ENCODE data around the gene ZDHHC18. TPM values are rescaled to one million over a fixed set of nuclear protein-coding genes. Genes with fewer than 3 reads are reported as not detected.
A peak's percentile ranks its signal among the peaks of the same experiment; 100 is the strongest.

ZDHHC18 gene
- 1 to 10 TPM; 7.3 to 8.8 (median 7.8) TPM for polyA plus RNA-seq

GRCh38 chr1:26826261-26827105 is at the start of gene ZDHHC18:
TSS of gene ZDHHC18 (plus strand) at chr1:26826688. CDS start at chr1:26826805, 117 bp downstream.
- peak; percentile 78 to 82 (median 79) for DNase-seq
- Mint-ChIP-seq H3K27ac (peak within 1 kb of the TSS; percentile 83 to 100 (median 97)), H3K9me3 (no peaks in the 10 kb centered on the region), H3K4me1 (peaks cover 51 to 59% of the 10 kb centered on the region in 2 donors), H3K36me3 (peaks cover 0 to 3% (median 3%) of the 10 kb centered on the region in 3 donors), H3K27me3 (ENCODE audit: low read depth in 3 of 3) (peaks cover 0 to 5% (median 3%) of the 10 kb centered on the region in 3 donors), H3K4me3 (peak within 1 kb of the TSS; percentile 90 to 96 (median 93))

DNA sequence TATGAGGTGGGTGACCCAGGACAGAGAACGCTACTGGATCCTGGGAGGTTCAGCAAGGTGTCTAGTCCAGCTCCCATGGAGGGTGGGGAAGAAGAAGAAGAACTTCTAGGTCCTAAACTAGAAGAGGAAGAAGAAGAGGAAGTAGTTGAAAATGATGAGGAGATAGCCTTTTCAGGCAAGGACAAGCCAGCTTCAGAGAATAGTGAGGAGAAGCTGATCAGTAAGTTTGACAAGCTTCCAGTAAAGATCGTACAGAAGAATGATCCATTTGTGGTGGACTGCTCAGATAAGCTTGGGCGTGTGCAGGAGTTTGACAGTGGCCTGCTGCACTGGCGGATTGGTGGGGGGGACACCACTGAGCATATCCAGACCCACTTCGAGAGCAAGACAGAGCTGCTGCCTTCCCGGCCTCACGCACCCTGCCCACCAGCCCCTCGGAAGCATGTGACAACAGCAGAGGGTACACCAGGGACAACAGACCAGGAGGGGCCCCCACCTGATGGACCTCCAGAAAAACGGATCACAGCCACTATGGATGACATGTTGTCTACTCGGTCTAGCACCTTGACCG is 47.3 kb upstream of the ZDHHC18 start:
- Mint-ChIP-seq H3K36me3 (peaks cover 28 to 62% (median 47%) of the 10 kb centered on the region in 3 donors), H3K4me3 (no peak overlapping the region), H3K27ac (peak overlapping the region; percentile 42 to 84 (median 67)), H3K9me3 (no peaks in the 10 kb centered on the region), H3K27me3 (ENCODE audit: low read depth in 3 of 3) (peaks cover 1 to 13% (median 2%) of the 10 kb centered on the region in 3 donors), H3K4me1 (peaks cover 47 to 55% of the 10 kb centered on the region in 2 donors)
- no peak for DNase-seq

GRCh38 chr1:26780344-26780957 is 46.0 kb upstream of the ZDHHC18 start:
- peaks cover 23 to 49% (median 41%) of the 10 kb centered on the region in 3 donors for H3K36me3 Mint-ChIP-seq
- H3K9me3 Mint-ChIP-seq: no peaks in the 10 kb centered on the region
- H3K27ac Mint-ChIP-seq: peak overlapping the region in 4 of 6 donors; percentile 10 to 72 (median 62)
- no peak overlapping the region for H3K4me3 Mint-ChIP-seq
- DNase-seq: no peak
- peaks cover 1 to 12% (median 5%) of the 10 kb centered on the region in 3 donors for H3K27me3 Mint-ChIP-seq (ENCODE audit: low read depth in 3 of 3)
- peaks cover 60 to 68% of the 10 kb centered on the region in 2 donors for H3K4me1 Mint-ChIP-seq

DNA sequence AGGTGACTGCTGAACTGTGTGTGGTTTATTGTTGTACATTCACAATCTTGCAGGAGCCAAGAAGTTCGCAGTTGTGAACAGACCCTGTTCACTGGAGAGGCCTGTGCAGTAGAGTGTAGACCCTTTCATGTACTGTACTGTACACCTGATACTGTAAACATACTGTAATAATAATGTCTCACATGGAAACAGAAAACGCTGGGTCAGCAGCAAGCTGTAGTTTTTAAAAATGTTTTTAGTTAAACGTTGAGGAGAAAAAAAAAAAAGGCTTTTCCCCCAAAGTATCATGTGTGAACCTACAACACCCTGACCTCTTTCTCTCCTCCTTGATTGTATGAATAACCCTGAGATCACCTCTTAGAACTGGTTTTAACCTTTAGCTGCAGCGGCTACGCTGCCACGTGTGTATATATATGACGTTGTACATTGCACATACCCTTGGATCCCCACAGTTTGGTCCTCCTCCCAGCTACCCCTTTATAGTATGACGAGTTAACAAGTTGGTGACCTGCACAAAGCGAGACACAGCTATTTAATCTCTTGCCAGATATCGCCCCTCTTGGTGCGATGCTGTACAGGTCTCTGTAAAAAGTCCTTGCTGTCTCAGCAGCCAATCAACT is 45.2 kb upstream of the ZDHHC18 start:
- peaks cover 67 to 76% of the 10 kb centered on the region in 2 donors for H3K4me1 Mint-ChIP-seq
- peaks cover 1 to 17% (median 5%) of the 10 kb centered on the region in 3 donors for H3K27me3 Mint-ChIP-seq (ENCODE audit: low read depth in 3 of 3)
- H3K27ac Mint-ChIP-seq: peak overlapping the region; percentile 73 to 89 (median 82)
- peak; percentile 35 to 51 (median 36) for DNase-seq
- peaks cover 22 to 43% (median 36%) of the 10 kb centered on the region in 3 donors for H3K36me3 Mint-ChIP-seq
- no peaks in the 10 kb centered on the region for H3K9me3 Mint-ChIP-seq
- peak overlapping the region in 4 of 5 donors; percentile 0 to 61 (median 32) for H3K4me3 Mint-ChIP-seq

- no peak for DNase-seq
- peaks cover 79 to 90% of the 10 kb centered on the region in 2 donors for H3K4me1 Mint-ChIP-seq
- H3K4me3 Mint-ChIP-seq: no peak overlapping the region
- H3K36me3 Mint-ChIP-seq: peaks cover 17 to 38% (median 31%) of the 10 kb centered on the region in 3 donors
- H3K9me3 Mint-ChIP-seq: no peaks in the 10 kb centered on the region
- H3K27me3 Mint-ChIP-seq (ENCODE audit: low read depth in 3 of 3): peaks cover 10 to 30% (median 13%) of the 10 kb centered on the region in 3 donors
- peak overlapping the region; percentile 57 to 82 (median 78) for H3K27ac Mint-ChIP-seq
Measured at GRCh38 chr1:26782521-26783212, 43.8 kb upstream of the ZDHHC18 start.

- Mint-ChIP-seq H3K4me1 (peaks cover 79 to 88% of the 10 kb centered on the region in 2 donors), H3K27me3 (ENCODE audit: low read depth in 3 of 3) (peaks cover 10 to 33% (median 15%) of the 10 kb centered on the region in 3 donors), H3K36me3 (peaks cover 11 to 31% (median 24%) of the 10 kb centered on the region in 3 donors), H3K27ac (peak overlapping the region; percentile 52 to 100 (median 78)), H3K4me3 (no peak overlapping the region), H3K9me3 (no peaks in the 10 kb centered on the region)
- DNase-seq: no peak
Measured at GRCh38 chr1:26783646-26784022, 42.9 kb upstream of the ZDHHC18 start.

DNA sequence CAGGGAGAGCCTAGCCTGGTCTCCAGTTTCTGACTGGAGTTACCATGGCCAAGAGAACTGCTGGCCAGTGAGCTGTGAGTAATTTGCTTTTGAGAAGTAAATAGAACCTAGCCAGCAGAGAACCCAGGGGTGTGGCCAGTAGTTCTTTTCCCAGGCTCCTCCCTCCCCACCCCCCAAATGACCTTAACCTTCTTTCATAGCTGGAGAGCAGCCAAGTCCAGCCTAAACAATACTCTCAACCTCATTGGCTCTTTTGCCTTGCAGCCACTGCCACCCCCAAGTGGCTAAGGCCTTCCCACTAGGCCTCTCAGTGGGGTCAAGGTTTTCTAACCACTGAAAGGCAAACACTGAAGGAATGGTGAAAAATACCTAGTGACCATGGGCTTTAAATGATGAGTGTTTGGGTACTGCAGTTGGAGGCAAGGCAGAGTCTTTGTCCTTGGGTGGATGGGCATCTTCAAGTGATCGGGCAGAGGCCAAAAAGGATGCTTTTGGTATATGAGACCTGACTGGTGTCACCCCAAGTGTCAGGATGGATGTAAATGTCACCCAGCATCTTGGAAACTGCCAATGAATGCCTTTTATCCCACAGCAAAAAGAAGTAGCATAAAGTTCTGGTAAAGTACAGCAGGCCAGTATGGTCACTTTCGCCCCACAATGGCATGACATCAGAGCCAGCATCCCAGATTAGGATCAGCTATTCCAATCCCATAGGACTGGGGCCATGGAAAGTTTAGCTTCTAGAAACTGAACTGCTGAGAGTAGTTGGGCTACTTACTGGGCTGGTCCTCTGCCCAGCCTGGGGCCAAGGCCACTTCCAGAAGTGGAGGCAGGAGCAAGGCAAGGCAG is 42.2 kb upstream of the ZDHHC18 start:
- H3K27ac Mint-ChIP-seq: peak overlapping the region in 4 of 6 donors; percentile 52 to 100 (median 98)
- H3K27me3 Mint-ChIP-seq (ENCODE audit: low read depth in 3 of 3): peaks cover 10 to 33% (median 21%) of the 10 kb centered on the region in 3 donors
- DNase-seq: no peak
- H3K4me3 Mint-ChIP-seq: peak overlapping the region in 1 of 5 donors; percentile 37
- H3K9me3 Mint-ChIP-seq: no peaks in the 10 kb centered on the region
- H3K4me1 Mint-ChIP-seq: peaks cover 81 to 88% of the 10 kb centered on the region in 2 donors
- peaks cover 4 to 24% (median 18%) of the 10 kb centered on the region in 3 donors for H3K36me3 Mint-ChIP-seq

GRCh38 chr1:26784886-26785285 is 41.6 kb upstream of the ZDHHC18 start:
- H3K4me3 Mint-ChIP-seq: peak overlapping the region in 4 of 5 donors; percentile 37 to 100 (median 50)
- peaks cover 83 to 89% of the 10 kb centered on the region in 2 donors for H3K4me1 Mint-ChIP-seq
- no peak for DNase-seq
- H3K27ac Mint-ChIP-seq: peak overlapping the region; percentile 95 to 100 (median 100)
- H3K36me3 Mint-ChIP-seq: peaks cover 4 to 18% (median 15%) of the 10 kb centered on the region in 3 donors
- H3K9me3 Mint-ChIP-seq: no peaks in the 10 kb centered on the region
- H3K27me3 Mint-ChIP-seq (ENCODE audit: low read depth in 3 of 3): peaks cover 10 to 31% (median 19%) of the 10 kb centered on the region in 3 donors

DNA sequence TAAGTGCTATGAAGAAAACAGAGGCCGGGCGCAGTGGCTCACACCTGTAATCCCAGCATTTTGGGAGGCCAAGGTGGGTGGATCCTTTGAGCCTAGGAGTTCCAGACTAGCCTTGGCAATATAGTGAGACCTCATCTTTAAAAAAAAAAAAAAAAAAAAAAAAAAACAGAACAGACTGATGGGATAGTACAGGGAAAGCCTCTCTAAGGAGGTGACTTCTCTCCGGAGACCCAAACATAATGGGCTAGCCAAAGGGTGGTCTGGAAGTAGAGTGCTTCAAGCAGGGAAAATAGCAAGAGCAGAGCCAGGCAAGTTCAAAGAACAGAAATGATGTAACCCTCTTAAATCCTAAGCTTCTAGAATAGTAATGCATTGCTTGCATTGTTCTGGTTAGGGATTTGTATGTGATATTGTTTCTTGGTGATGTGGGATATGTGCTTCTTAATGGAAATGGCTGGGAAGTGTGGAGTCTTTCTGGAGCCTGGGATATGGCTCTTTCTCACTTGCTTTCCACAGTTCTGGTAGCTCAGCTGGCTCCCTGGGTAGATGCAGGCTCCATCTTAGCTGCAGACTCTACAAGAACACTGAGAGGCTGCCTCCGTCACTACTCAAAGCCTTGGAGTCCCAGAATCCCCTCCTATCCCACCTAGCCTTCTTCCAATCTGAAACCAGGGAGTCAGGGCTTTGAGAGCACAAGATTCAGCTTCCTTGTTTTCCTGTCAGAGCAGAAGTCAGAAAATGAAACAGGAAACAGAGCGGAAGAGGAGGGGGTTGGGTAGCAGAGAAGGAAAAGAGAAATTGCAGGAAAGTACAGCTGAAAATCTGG is 40.7 kb upstream of the ZDHHC18 start:
- Mint-ChIP-seq H3K9me3 (no peaks in the 10 kb centered on the region), H3K36me3 (peaks cover 4 to 17% (median 15%) of the 10 kb centered on the region in 3 donors), H3K27me3 (ENCODE audit: low read depth in 3 of 3) (peaks cover 10 to 29% (median 21%) of the 10 kb centered on the region in 3 donors), H3K4me3 (peak overlapping the region; percentile 99 to 100 (median 100)), H3K27ac (peak overlapping the region; percentile 99 to 100 (median 100)), H3K4me1 (peaks cover 88 to 95% of the 10 kb centered on the region in 2 donors)
- DNase-seq: peak in 2 of 3 donors; percentile 16 to 40

- H3K9me3 Mint-ChIP-seq: no peaks in the 10 kb centered on the region
- no peak for DNase-seq
- peak overlapping the region; percentile 99 to 100 (median 100) for H3K4me3 Mint-ChIP-seq
- H3K36me3 Mint-ChIP-seq: peaks cover 4 to 15% (median 9%) of the 10 kb centered on the region in 3 donors
- peaks cover 10 to 31% (median 21%) of the 10 kb centered on the region in 3 donors for H3K27me3 Mint-ChIP-seq (ENCODE audit: low read depth in 3 of 3)
- peak overlapping the region; percentile 99 to 100 (median 100) for H3K27ac Mint-ChIP-seq
- H3K4me1 Mint-ChIP-seq: peaks cover 85 to 95% of the 10 kb centered on the region in 2 donors
Measured at GRCh38 chr1:26786437-26787380, 39.8 kb upstream of the ZDHHC18 start.

All from immature natural killer cell (primary cell).